AG04450 (cell line): ENCODE data around the gene ALS2. TPM values are rescaled to one million over a fixed set of nuclear protein-coding genes. Genes with fewer than 3 reads are reported as not detected.

Experiments
- CTCF ChIA-PET: fragments of 300-600, 350-600 bp; formaldehyde crosslinking; extraction: SDS; loops from one replicate; lab custom pipeline; 2022; ENCODE audit warnings: antibody characterized with exemption, inconsistent platforms; lab: Charles Lee
- POLR2A ChIA-PET: fragments of 350-600 bp; formaldehyde crosslinking; extraction: SDS; loops from one replicate; lab custom pipeline; 2021; ENCODE audit warnings: antibody characterized with exemption, inconsistent platforms; lab: Yijun Ruan, JAX
- DNase-seq: peaks from one replicate; pipeline ENCODE4 v3.0.0-alpha.2; 2011; ENCODE audit warnings: low read depth, low spot score
- H3K27ac ChIP-seq: one replicate; pipeline ENCODE4 v1.5.1; 2012; ENCODE audit warnings: low read depth, low read length, control low read depth
- H3K27me3 ChIP-seq: one replicate; pipeline ENCODE4 v1.6.0; 2012; ENCODE audit warnings: low read length; ENCODE audit not compliant: control insufficient read depth, insufficient read depth
- H3K4me3 ChIP-seq: 2 replicates; pipeline ENCODE4 v1.5.1; 2011; ENCODE audit warnings: mild to moderate bottlenecking, low read depth, low read length, control low read depth
- H3K9me3 ChIP-seq: 2 replicates; pipeline ENCODE4 v1.5.1; 2012; ENCODE audit warnings: low read length; ENCODE audit not compliant: control insufficient read depth, insufficient read depth
- CTCF ChIP-seq: IDR thresholded peaks from 2 replicates; pipeline ENCODE4 v1.5.1; 2011; ENCODE audit warnings: low read depth, low read length, control low read depth, inconsistent platforms
- polyA plus RNA-seq: library from polyadenylated mRNA; depleted of rRNA; stranded (reverse); fragments of >200 nt; gene quantifications from 2 replicates; pipeline ENCODE4 v1.2.3, GENCODE V29; 2011

ALS2 gene
- polyA plus RNA-seq, 1 experiment = 21.9 TPM

- no peaks in the 10 kb centered on the region for H3K27me3 ChIP-seq
- H3K27ac ChIP-seq = no peak overlapping the region
- H3K4me3 ChIP-seq = no peak overlapping the region
- no peaks in the 10 kb centered on the region for H3K9me3 ChIP-seq
- ChIA-PET POLR2A (no interaction called here), CTCF (interaction anchor here (0.7 kb wide), 1 partner anchor 27 kb away, joined by 4 read pairs; no protein-coding TSS in a partner anchor)
- DNase-seq = no peak
- TF ChIP-seq CTCF = no peak
Measured at GRCh38 chr2:201712726-201713125, 68.0 kb downstream of the ALS2 start.

- Histone ChIP-seq H3K27ac (no peak overlapping the region), H3K4me3 (no peak overlapping the region), H3K27me3 (no peaks in the 10 kb centered on the region), H3K9me3 (no peaks in the 10 kb centered on the region)
- CTCF ChIA-PET = interaction anchor here (0.9 to 2.1 kb wide), 2 partner anchors 55 to 478 kb away, joined by 3 to 5 read pairs; no protein-coding TSS in a partner anchor
- POLR2A ChIA-PET = no interaction called here
- TF ChIP-seq CTCF = no peak
- no peak for DNase-seq
Measured at GRCh38 chr2:201709747-201710146, 71.0 kb downstream of the ALS2 start.

GRCh38 chr2:201709049-201709448 is 71.7 kb downstream of the ALS2 start:
- DNase-seq = no peak
- Histone ChIP-seq H3K4me3 (no peak overlapping the region), H3K27ac (no peak overlapping the region), H3K9me3 (no peaks in the 10 kb centered on the region), H3K27me3 (no peaks in the 10 kb centered on the region)
- no peak for TF ChIP-seq CTCF
- ChIA-PET POLR2A (no interaction called here), CTCF (interaction anchor here (2.1 kb wide), 1 partner anchor 477 kb away, joined by 5 read pairs; no protein-coding TSS in a partner anchor)

- Histone ChIP-seq H3K4me3 (no peak overlapping the region), H3K27me3 (no peaks in the 10 kb centered on the region), H3K27ac (no peak overlapping the region), H3K9me3 (no peaks in the 10 kb centered on the region)
- POLR2A ChIA-PET = no interaction called here
- CTCF ChIA-PET = interaction anchor here (1.3 to 2.1 kb wide), 3 partner anchors 65 to 476 kb away, joined by 3 to 6 read pairs (median 5); partner anchors contain the start of gene TMEM237
- peak; percentile 53 for TF ChIP-seq CTCF
- DNase-seq = peak; percentile 20
Measured at GRCh38 chr2:201707753-201708152, 73.0 kb downstream of the ALS2 start.

GRCh38 chr2:201707142-201707541 is 73.6 kb downstream of the ALS2 start:
- H3K9me3 ChIP-seq = no peaks in the 10 kb centered on the region
- ChIA-PET CTCF (interaction anchor here (0.6 to 1.7 kb wide), 2 partner anchors 64 to 460 kb away, joined by 3 to 4 read pairs; partner anchors contain the start of gene TMEM237), POLR2A (no interaction called here)
- no peak for DNase-seq
- H3K4me3 ChIP-seq = no peak overlapping the region
- TF ChIP-seq CTCF = no peak
- no peak overlapping the region for H3K27ac ChIP-seq
- no peaks in the 10 kb centered on the region for H3K27me3 ChIP-seq
